Measurements from ENCODE around the gene LPCAT2. TPM values are rescaled to one million over a fixed set of nuclear protein-coding genes. Genes with fewer than 3 reads are reported as not detected.

LPCAT2 gene
- total RNA-seq, 4 donors from 2014 or later = 4.6 to 66.0 (median 10.9) TPM

GRCh38 chr16:55567382-55567781 is 58.5 kb downstream of the LPCAT2 start:
- no peak for DNase-seq
- Histone ChIP-seq H3K27ac (no peak overlapping the region), H3K4me1 (peaks cover 0 to 5% (median 0%) of the 10 kb centered on the region in 4 donors), H3K27me3 (no peaks in the 10 kb centered on the region), H3K4me3 (no peak overlapping the region), H3K9me3 (no peaks in the 10 kb centered on the region), H3K36me3 (no peaks in the 10 kb centered on the region)
- no peak for TF ChIP-seq POLR2A (IDR thresholded peaks at IDR 0.05)
- TF ChIP-seq, protein P1, sequence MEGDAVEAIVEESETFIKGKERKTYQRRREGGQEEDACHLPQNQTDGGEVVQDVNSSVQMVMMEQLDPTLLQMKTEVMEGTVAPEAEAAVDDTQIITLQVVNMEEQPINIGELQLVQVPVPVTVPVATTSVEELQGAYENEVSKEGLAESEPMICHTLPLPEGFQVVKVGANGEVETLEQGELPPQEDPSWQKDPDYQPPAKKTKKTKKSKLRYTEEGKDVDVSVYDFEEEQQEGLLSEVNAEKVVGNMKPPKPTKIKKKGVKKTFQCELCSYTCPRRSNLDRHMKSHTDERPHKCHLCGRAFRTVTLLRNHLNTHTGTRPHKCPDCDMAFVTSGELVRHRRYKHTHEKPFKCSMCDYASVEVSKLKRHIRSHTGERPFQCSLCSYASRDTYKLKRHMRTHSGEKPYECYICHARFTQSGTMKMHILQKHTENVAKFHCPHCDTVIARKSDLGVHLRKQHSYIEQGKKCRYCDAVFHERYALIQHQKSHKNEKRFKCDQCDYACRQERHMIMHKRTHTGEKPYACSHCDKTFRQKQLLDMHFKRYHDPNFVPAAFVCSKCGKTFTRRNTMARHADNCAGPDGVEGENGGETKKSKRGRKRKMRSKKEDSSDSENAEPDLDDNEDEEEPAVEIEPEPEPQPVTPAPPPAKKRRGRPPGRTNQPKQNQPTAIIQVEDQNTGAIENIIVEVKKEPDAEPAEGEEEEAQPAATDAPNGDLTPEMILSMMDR (IDR thresholded peaks at IDR 0.05) = no peak

GRCh38 chr16:55568207-55568606 is 59.3 kb downstream of the LPCAT2 start:
- Histone ChIP-seq H3K9me3 (no peaks in the 10 kb centered on the region), H3K4me3 (no peak overlapping the region), H3K27ac (no peak overlapping the region), H3K36me3 (no peaks in the 10 kb centered on the region), H3K4me1 (peaks cover 0 to 5% (median 0%) of the 10 kb centered on the region in 4 donors), H3K27me3 (no peaks in the 10 kb centered on the region)
- DNase-seq = no peak
- no peak for TF ChIP-seq POLR2A (IDR thresholded peaks at IDR 0.05)
- TF ChIP-seq, protein P1 (IDR thresholded peaks at IDR 0.05) = no peak

- Histone ChIP-seq H3K4me3 (no peak overlapping the region), H3K36me3 (no peaks in the 10 kb centered on the region), H3K27me3 (no peaks in the 10 kb centered on the region), H3K9me3 (no peaks in the 10 kb centered on the region), H3K27ac (no peak overlapping the region), H3K4me1 (peaks cover 0 to 5% (median 0%) of the 10 kb centered on the region in 4 donors)
- TF ChIP-seq, protein P1 (IDR thresholded peaks at IDR 0.05) = no peak
- TF ChIP-seq POLR2A (IDR thresholded peaks at IDR 0.05) = no peak
- no peak for DNase-seq
These were observed 60.2 kb downstream of the LPCAT2 start for GRCh38 chr16:55569025-55569424.

- H3K27me3 ChIP-seq = no peaks in the 10 kb centered on the region
- no peaks in the 10 kb centered on the region for H3K36me3 ChIP-seq
- no peaks in the 10 kb centered on the region for H3K9me3 ChIP-seq
- H3K4me3 ChIP-seq = no peak overlapping the region
- no peak overlapping the region for H3K27ac ChIP-seq
- DNase-seq = no peak
- TF ChIP-seq POLR2A (IDR thresholded peaks at IDR 0.05) = no peak
- TF ChIP-seq, protein P1 (IDR thresholded peaks at IDR 0.05) = no peak
- peaks cover 0 to 5% (median 0%) of the 10 kb centered on the region in 4 donors for H3K4me1 ChIP-seq
These were observed 61.3 kb downstream of the LPCAT2 start for GRCh38 chr16:55570159-55570558.

DNA sequence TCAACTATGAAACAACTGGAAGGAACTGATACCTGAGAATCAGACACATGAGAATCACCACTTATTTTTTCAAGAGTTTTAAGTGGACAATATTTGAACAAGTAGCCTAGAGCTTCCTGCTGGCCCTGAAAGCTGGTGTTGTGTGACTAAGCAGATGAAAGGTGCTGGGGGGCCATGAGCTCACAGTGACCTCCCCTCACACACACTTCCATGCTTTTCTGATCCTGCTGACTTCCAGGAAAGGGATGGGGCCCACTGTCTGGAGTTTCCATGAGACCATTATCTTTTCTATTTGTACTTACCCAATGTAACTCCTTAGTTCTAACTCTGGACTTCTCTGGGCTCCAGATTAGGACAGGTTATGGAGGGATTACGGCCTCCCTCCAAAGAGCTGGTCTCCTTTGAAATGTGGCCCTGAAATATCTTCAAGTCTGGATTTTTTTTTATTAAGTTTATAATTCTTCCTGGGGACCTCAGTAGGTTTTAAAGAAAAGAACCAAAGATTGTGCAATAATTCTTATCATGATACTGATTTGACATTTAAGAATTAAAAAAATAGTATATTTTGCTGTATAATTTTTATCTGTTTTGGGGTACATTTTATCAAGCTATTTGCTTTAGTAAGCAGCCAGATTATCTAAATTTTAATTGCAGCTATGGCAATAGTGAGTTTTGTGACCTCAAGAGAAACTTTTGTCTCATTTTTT is 62.5 kb downstream of the LPCAT2 start:
- H3K4me1 ChIP-seq = peaks cover 0 to 5% (median 0%) of the 10 kb centered on the region in 4 donors
- H3K36me3 ChIP-seq = no peaks in the 10 kb centered on the region
- no peak overlapping the region for H3K4me3 ChIP-seq
- TF ChIP-seq, protein P1 (IDR thresholded peaks at IDR 0.05) = no peak
- TF ChIP-seq POLR2A (IDR thresholded peaks at IDR 0.05) = no peak
- no peaks in the 10 kb centered on the region for H3K27me3 ChIP-seq
- H3K27ac ChIP-seq = no peak overlapping the region
- no peak for DNase-seq
- no peaks in the 10 kb centered on the region for H3K9me3 ChIP-seq

Data from Peyer's patch (tissue), 4 donors.